ENCODE data around the gene CPAMD8.
"Not testable (repeated sequence)": the region's sequence is repeated elsewhere in the genome, so short reads cannot be mapped to it uniquely, and the experiment has no call there.

The CPAMD8 gene

DNA sequence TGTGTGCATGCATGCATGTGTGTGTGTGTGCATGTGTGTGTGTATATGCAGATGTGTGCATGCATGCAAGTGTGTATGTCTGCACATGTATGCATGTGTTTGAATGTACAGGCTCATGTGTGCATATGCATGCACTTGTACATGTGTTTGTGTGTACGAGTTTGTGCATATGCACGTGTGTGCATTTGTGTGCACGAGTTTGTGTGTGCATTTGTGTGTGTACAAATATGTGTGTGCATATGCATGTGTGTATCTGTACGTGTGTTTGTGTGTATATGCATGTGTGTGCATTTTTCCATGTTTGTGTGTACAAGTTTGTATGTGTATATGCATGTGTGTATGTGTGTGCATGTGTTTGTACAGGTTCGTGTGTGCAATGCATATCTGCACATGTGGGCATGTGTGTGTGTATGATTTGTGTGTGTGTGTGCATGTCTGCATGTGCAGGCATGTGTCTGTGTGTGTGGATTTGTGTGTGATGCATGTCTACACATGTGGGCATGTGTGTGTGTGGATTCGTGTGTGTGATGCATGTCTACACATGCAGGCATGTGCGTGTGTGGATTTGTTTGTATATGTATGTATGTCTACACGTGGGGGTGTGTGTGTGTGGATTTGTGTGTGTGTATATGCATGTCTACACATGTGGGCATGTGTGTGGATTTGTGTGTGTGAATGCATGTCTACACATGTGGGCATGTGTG lies 80.7 kb downstream of the CPAMD8 start:
- FAIRE-seq: no peak

DNA sequence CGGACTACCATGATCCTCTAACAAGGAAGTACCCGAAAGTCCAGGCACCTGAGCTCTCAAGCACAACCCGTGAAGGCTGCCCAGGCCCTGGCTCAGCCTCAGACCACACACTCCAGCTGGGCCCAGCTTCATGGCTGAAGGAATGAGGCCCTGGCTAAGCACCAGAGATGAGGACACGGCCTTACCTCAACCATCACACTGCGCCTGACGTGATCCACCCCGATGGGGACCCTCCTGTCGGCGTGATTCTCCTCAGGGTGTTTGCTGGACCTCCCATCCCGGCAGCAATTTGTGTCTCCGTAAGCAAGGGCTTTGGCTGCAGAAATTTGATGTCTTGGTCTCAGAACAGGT lies 81.3 kb downstream of the CPAMD8 start:
- no peak for FAIRE-seq

- FAIRE-seq: no peak
These were observed 81.8 kb downstream of the CPAMD8 start for GRCh38 chr19:16944626-16945363.

DNA sequence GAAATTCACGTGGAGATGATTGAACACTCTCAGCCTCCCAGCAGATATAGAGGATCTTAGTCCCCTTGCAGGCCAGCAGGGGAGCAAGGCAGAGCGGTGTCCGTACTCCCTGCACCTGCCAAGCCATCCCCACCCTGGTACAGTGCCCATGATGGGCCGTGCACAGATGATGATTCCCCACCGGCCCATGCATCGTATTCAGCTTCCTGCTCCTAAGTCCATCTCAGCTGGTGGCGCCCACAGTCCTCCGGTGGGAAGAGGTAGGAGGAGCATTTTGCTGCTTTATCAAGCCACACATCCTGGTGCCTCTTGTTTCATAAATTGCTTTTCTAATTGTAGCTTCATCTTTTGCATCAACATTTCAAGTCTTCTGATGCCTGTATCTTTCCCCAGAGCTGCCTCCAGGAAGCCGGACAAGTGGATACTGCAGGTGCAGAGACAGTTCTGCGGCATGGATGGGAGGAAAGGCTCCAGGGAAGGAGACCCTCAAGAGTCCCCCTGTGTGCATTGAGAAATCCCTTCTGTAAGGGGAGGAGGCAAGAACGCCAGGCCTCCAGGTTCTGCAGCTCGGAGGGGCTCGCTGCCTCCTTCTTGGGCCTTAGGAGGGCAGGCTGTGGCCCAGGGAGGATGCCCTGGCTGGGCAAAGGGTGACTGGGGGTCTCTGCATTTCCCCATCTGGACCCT lies 82.5 kb downstream of the CPAMD8 start:
- FAIRE-seq: no peak

GRCh38 chr19:16943090-16943489 lies 83.5 kb downstream of the CPAMD8 start:
- FAIRE-seq: not testable (repeated sequence)

DNA sequence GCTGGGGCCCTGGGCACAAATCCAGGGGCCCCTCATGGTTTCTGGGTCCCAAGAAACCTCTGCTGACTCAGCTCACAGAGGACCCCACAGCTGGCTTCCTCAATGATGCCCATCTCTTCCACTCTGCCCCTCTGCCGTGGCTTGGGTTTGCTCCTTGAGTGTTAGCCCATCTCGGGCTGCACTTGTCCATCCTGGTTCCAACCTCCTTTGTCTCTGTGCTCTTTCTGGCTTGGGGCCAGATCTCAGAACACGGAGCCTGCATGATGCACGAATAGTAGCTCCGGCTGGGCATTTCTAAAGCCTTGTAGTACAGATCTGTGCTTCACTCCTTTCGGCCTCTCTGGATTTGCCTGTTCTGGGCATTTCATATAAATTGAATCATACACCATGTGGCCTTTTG lies 84.0 kb downstream of the CPAMD8 start:
- FAIRE-seq: no peak

DNA sequence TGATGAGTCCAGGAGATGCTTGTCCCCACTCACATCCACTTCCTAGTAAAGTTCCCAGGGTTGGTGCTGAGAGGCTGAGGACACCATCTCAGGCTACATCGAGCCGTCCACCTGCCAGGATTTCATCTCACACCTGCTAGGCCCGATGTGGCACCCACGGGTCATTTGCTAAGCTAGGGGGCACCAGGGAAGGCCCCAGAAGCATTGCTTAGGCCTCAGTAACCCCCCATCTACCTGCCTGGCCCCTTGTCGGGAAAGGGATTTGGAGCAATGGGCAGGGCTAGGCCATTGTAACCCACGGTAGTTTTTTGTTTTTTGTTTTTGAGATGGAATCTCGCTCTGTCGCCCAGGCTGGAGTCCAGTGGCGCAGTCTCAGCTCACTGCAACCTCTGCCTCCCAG lies 86.0 kb downstream of the CPAMD8 start:
- FAIRE-seq: no peak

- not testable (repeated sequence) for FAIRE-seq
These were observed 86.5 kb downstream of the CPAMD8 start for GRCh38 chr19:16940063-16940462.

GRCh38 chr19:16938211-16938610 lies 88.4 kb downstream of the CPAMD8 start:
- no peak for FAIRE-seq

GRCh38 chr19:16937796-16938195 lies 88.8 kb downstream of the CPAMD8 start:
- FAIRE-seq: not testable (repeated sequence)

- no peak for FAIRE-seq
These were observed 89.7 kb downstream of the CPAMD8 start for GRCh38 chr19:16936901-16937300.

GRCh38 chr19:16934489-16934888 lies 92.1 kb downstream of the CPAMD8 start:
- FAIRE-seq: no peak

DNA sequence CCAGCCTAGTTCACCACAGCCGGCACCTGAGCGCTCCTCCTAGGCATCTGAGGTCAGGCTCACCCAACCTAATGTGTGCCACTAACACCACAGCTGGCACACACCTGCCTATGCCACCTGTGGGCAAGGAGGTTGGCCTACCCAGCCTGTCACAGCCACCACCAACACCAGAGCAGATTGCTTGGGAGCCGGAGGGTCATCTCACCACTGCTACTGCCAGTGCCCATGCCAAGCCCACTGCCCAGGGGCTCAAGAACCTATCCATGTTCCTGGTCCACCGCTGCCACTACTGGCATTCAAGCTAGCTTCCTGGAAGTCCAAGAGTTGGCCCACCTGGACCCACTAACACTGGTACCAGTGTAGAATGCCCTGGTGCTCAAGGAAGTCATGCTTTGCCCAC lies 95.3 kb downstream of the CPAMD8 start:
- FAIRE-seq: no peak

DNA sequence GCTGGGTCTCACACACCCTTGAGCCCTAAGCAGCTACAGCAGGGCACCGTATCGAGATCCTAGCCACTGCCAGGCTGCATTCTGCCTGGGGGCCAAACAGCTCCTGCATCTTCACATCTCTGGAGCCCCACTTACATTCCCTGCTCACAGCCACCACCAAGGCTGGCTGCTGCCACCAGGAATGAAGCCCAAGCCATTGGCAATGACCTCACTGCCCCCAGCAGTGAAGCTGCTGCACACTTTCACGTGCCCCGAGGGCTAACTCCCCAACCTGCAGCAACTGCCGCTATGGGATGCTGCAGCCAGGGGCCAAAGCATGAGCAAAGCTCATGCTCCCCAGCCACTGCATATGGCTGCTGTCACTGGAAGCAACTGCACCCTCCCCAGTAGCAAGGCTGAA lies 95.9 kb downstream of the CPAMD8 start:
- no peak for FAIRE-seq

DNA sequence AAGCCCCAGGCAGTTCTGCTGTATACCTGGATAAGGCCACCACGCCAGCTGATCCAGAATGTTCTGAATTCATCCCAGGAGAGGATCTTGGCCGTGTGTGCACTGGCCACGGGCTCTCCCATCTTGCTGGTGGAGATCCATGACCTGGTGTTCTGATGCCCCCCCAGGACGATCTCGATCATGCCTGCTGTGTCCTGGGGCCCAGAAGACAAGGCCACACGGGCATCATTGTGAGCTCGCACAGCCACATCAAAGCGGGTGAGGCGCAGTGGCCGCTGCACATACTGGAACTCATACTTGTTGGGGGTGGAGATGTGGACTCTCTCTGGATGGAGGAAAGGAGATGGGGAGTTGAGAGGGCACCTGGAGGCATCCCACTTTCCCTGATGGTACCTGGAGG lies 97.7 kb downstream of the CPAMD8 start:
- no peak for FAIRE-seq

- no peak for FAIRE-seq
These were observed 98.3 kb downstream of the CPAMD8 start for GRCh38 chr19:16928351-16928750.

DNA sequence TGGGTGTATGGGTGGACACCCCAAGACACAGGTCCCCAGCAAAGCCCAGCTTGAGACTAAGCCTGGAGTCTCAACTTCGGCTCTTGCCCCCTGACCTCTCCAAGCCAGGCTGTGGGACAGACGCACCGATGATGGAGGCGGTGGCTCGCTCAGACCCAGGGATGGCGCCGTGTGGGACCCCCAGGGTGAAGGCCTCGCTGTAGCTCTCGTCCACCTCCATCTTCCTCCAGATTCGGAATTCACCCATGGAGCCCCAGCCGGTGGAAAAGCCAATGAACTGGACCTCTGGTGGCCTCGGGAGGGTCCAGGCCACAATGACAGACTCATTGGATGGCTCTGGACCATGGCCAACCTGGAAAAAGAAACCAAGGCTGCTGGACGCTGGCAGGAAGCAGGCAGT lies 98.7 kb downstream of the CPAMD8 start:
- no peak for FAIRE-seq

- no peak for FAIRE-seq
These were observed 103.7 kb downstream of the CPAMD8 start for GRCh38 chr19:16922949-16923348.

GRCh38 chr19:16922592-16922934 lies 104.0 kb downstream of the CPAMD8 start:
- no peak for FAIRE-seq

DNA sequence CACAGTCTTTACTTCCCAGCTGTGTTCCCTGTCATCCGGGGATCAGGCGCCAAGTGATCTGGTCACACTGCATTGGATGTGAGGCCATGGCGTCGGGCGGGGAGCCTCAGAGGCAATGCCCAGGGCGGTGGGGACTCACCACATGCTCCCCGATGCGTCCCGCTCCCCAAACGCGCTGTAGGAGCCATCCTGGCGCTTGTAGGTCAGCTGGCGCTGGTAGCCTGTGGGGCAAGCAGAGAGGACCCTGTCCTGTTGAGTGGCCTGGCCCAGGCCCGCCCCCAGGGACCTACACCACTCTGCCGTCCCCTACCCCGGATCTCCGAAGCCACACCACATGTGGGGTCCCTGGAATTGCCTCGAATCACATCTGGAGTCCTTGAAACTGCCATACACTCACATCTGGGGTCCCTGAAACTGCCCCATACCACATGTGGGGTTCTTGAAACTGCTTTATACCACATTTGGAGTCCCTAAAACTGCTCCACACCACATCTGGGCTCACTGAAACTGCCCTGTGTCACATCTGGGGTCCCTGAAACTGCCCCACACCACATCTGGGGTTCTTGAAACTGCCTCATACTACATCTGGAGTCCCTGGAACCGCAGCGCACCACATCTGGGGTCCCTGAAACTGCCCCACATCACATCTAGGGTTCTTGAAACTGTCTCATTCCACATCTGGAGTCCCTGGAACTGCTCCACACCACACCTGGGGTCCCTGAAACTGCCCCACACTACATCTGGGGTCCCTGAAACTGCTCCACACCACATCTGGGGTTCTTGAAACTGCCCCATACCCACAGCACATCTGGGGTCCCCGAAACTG lies 104.6 kb downstream of the CPAMD8 start:
- no peak for FAIRE-seq

GRCh38 chr19:16920816-16921529 lies 105.6 kb downstream of the CPAMD8 start:
- FAIRE-seq: no peak

DNA sequence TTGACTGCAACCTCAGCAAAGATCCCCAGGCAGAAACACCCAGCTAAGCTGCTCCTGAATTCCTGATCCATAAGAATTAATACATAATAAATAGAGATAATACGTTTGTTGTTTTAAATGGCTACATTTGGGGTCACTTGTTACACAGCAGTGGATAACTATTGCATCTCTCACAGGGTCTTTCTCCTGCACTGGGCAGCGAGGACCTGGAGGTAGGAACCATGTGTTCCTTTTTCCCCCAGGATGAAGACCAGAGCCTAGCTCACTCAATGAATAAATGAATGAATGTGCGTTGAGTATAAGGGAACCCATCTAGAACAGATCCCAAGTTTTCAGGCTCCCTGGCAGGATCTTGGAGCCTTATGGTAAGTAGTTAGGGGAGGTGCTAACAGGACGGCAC lies 107.1 kb downstream of the CPAMD8 start:
- FAIRE-seq: no peak

DNA sequence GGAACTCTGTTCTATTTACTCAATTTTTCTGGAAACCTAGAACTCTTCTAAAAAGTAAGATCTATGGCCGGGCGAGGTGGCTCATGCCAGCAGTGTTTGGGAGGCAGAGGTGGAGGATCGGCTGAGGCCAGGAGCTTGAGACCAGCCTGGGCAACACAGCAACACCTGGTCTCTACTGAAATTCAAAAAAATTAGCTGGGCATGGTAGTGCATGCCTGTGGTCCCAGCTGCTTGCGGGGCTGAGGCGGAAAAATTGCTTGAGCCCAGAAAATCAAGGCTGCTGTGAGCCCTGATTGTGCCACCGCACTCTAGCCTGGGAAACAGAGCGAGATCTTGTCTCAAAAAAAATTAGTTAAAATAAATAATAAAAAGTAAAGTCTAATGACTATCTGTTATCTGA lies 109.2 kb downstream of the CPAMD8 start:
- FAIRE-seq: no peak

Measured in endometrium (tissue), 2 donors.